WI38 (cell line): ENCODE results near the gene MS4A18.

Source experiments
- H3K4me3 ChIP-seq: 2 replicates; pipeline ENCODE4 v1.5.1; 2011; ENCODE audit warnings: low read depth, mild to moderate bottlenecking, control low read depth, low read length
- TF ChIP-seq, protein P1 (sequence below): IDR thresholded peaks from 2 replicates; pipeline ENCODE4 v1.5.1; 2012; ENCODE audit warnings: low read depth, mild to moderate bottlenecking, control low read depth, low read length

MS4A18 gene

GRCh38 chr11:60772666-60773065 is 48.1 kb downstream of the MS4A18 start:
- TF ChIP-seq, protein P1, sequence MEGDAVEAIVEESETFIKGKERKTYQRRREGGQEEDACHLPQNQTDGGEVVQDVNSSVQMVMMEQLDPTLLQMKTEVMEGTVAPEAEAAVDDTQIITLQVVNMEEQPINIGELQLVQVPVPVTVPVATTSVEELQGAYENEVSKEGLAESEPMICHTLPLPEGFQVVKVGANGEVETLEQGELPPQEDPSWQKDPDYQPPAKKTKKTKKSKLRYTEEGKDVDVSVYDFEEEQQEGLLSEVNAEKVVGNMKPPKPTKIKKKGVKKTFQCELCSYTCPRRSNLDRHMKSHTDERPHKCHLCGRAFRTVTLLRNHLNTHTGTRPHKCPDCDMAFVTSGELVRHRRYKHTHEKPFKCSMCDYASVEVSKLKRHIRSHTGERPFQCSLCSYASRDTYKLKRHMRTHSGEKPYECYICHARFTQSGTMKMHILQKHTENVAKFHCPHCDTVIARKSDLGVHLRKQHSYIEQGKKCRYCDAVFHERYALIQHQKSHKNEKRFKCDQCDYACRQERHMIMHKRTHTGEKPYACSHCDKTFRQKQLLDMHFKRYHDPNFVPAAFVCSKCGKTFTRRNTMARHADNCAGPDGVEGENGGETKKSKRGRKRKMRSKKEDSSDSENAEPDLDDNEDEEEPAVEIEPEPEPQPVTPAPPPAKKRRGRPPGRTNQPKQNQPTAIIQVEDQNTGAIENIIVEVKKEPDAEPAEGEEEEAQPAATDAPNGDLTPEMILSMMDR: no peak
- no peak overlapping the region for H3K4me3 ChIP-seq

- TF ChIP-seq, protein P1: no peak
Measured at GRCh38 chr11:60774726-60775125, 50.2 kb downstream of the MS4A18 start.

GRCh38 chr11:60775420-60775961 is 51.0 kb downstream of the MS4A18 start:
- TF ChIP-seq, protein P1: peak; percentile 92
- no peak overlapping the region for H3K4me3 ChIP-seq

More at GRCh38 chr11:60774726-60775125, 50.2 kb downstream of the MS4A18 start:
- no peak overlapping the region for H3K4me3 ChIP-seq

GRCh38 chr11:60776167-60776566 is 51.6 kb downstream of the MS4A18 start:
- TF ChIP-seq, protein P1: no peak

GRCh38 chr11:60777106-60777505 is 52.6 kb downstream of the MS4A18 start:
- no peak overlapping the region for H3K4me3 ChIP-seq
- TF ChIP-seq, protein P1: no peak

More at GRCh38 chr11:60776167-60776566, 51.6 kb downstream of the MS4A18 start:
- no peak overlapping the region for H3K4me3 ChIP-seq

- H3K4me3 ChIP-seq: no peak overlapping the region
- TF ChIP-seq, protein P1: no peak
Measured at GRCh38 chr11:60777572-60777971, 53.1 kb downstream of the MS4A18 start.

DNA sequence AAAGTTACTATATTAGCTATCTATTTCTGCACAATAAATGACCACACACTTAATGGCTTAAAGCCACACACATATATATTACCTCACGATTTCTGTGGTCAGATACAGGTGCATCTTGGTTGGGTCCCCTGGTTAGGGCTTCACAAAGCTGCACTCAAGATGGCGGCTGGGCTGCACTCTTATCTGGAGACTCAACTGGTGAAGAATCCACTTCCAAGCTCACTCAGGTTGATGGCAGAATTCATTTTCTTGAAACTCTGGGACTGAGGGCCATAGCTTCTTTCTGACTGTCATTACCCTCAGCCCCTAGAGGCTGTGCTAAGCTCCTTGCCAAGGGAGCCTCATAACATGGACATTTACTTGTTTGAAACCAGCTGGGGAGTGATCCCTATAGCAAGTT is 55.5 kb downstream of the MS4A18 start:
- H3K4me3 ChIP-seq: no peak overlapping the region
- TF ChIP-seq, protein P1: no peak
